WERI-Rb-1 (cell line): ENCODE results near the gene TBC1D16.
"Not testable (repeated sequence)": the region's sequence is repeated elsewhere in the genome, so short reads cannot be mapped to it uniquely, and the experiment has no call there.

ENCODE experiments used
- DNase-seq: peaks from one replicate; pipeline ENCODE4 v3.0.0-alpha.2; 2020
- H3K27ac ChIP-seq: fragments of 250-450 bp; sonication (Bioruptor Pico); 2 replicates; pipeline ENCODE4 v1.5.1; 2020; ENCODE audit warnings: mild to moderate bottlenecking, moderate library complexity
- H3K27me3 ChIP-seq: fragments of 250-450 bp; sonication (Bioruptor Pico); 2 replicates; pipeline ENCODE4 v1.5.1; 2021; ENCODE audit warnings: mild to moderate bottlenecking, low read depth, moderate library complexity; ENCODE audit not compliant: insufficient read depth, severe bottlenecking
- H3K36me3 ChIP-seq: fragments of 250-450 bp; sonication (Bioruptor Pico); 2 replicates; pipeline ENCODE4 v1.5.1; 2020; ENCODE audit warnings: mild to moderate bottlenecking, moderate library complexity
- H3K4me3 ChIP-seq: 2 replicates; pipeline ENCODE4 v1.5.1; 2011; ENCODE audit warnings: low read depth, mild to moderate bottlenecking, control low read depth, low read length
- H3K9me3 ChIP-seq: fragments of 250-450 bp; sonication (Bioruptor Pico); 2 replicates; pipeline ENCODE4 v1.5.1; 2021; ENCODE audit warnings: mild to moderate bottlenecking, moderate library complexity; ENCODE audit not compliant: severe bottlenecking
- CTCF ChIP-seq: IDR thresholded peaks from 2 replicates; pipeline ENCODE4 v1.5.1; 2011; ENCODE audit warnings: low read depth, mild to moderate bottlenecking, control low read depth, inconsistent platforms, low read length

TBC1D16 gene

DNA sequence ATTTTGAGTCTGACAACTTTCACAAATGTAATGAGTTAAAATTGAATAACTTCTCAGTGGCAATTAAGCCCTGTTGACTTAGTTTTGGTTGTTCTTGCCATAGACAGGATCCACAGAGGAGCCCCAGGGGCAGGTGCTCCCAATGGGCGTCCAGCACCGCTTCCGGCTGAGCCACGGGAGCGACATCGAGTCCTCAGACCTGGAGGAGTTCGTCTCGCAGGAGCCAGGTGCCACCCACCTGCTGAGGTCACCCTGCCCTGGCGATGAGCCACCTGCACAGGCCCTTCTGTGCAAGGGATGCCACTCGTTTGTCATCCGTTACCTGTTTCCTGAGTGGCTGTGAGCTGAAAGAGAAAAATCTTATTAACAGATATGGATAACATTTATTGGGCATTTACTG, 11.5 kb upstream of the TBC1D16 start:
- Histone ChIP-seq H3K9me3 (no peaks in the 10 kb centered on the region), H3K36me3 (peaks cover 56% of the 10 kb centered on the region), H3K27ac (no peak overlapping the region), H3K4me3 (no peak overlapping the region), H3K27me3 (no peaks in the 10 kb centered on the region)
- TF ChIP-seq CTCF, result no peak
- no peak for DNase-seq

DNA sequence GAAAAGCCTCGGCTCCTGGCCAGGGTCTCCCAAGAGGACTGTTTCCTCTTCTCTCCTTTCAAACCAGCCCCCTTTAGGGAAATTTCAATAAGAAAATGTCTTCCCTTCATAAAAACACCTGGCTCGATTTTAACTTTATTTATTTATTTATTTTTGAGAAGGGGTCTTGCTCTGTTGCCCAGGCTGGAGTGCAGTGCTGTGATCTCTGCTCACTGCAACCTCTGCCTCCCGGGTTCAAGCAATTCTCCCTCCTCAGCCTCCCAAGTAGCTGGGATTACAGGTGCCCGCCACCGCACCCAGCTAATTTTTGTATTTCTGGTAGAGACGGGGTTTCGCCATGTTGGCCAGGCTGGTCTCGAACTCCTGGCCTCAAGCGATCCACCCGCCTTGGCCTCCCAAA, 11.0 kb upstream of the TBC1D16 start:
- H3K27ac ChIP-seq, H3K4me3 ChIP-seq, H3K27me3 ChIP-seq, DNase-seq, H3K9me3 ChIP-seq: not testable (repeated sequence)
- H3K36me3 ChIP-seq, result peaks cover 57% of the 10 kb centered on the region

- Histone ChIP-seq H3K27me3 (no peaks in the 10 kb centered on the region), H3K27ac (no peak overlapping the region), H3K9me3 (no peaks in the 10 kb centered on the region), H3K36me3 (peaks cover 60% of the 10 kb centered on the region), H3K4me3 (no peak overlapping the region)
- DNase-seq, result no peak
- TF ChIP-seq CTCF, result no peak
Measured at GRCh38 chr17:80045703-80046102, 10.0 kb upstream of the TBC1D16 start.

GRCh38 chr17:80043963-80044362, 8.3 kb upstream of the TBC1D16 start:
- Histone ChIP-seq H3K9me3 (no peaks in the 10 kb centered on the region), H3K27ac (no peak overlapping the region), H3K36me3 (peaks cover 52% of the 10 kb centered on the region), H3K27me3 (no peaks in the 10 kb centered on the region), H3K4me3 (no peak overlapping the region)
- TF ChIP-seq CTCF, result no peak
- DNase-seq, result no peak

- no peaks in the 10 kb centered on the region for H3K9me3 ChIP-seq
- TF ChIP-seq CTCF, result no peak
- H3K4me3 ChIP-seq, result peak overlapping the region; percentile 74
- no peaks in the 10 kb centered on the region for H3K27me3 ChIP-seq
- peak overlapping the region; percentile 93 for H3K27ac ChIP-seq
- H3K36me3 ChIP-seq, result peaks cover 26% of the 10 kb centered on the region
- DNase-seq, result peak; percentile 88
Measured at GRCh38 chr17:80036715-80037477, 1.2 kb upstream of the TBC1D16 start.

DNA sequence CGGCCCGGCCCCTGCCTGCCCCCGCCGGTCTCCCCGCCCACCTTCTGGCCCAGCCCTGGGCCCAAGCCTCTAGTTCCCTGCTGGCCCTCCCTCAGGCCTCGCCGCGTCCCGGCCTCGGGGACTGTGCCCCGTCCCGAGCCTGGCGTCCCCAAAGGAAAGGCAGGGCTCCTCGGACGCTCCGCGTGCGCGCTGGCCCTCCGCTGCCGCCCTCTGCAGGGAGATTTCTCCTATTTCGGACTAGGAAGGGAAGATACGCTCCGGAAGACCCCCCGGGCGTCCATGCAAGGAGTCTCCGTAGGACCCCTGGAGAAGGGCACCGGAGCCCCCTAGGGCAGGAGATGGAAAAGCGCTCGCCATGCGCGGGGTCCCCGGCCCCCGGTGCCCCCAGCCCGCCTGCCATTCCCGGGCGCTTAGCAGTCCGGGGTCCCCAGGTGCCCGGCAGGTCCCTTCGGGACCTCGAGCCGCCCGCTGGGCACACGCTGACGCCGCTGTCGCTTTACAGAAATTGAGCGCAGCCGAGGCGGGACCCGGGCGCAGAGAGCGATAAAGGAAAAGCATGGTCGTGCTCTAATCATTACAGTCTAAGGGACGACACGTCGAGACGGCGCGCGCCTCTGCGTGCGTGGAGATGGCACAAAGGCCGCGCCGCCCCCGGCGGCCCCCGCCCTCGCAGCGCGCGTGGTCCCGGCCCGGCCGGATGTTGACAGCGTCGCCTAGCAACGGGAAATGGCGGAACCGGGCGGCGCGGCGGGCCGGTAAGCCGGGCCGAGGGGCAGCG, 454 bp upstream of the TBC1D16 start, which contains the start of gene CCDC40:
TSS of gene CCDC40 (plus strand) at position 706 of the 778 bp plus-strand sequence. CDS start at position 727, 21 bp downstream.
- TF ChIP-seq CTCF, result 0 out of 2 replicates have a peak, but pooled peaks have one; percentile 3
- no peaks in the 10 kb centered on the region for H3K27me3 ChIP-seq

More for the DNA sequence above, 454 bp upstream of the TBC1D16 start, which contains the start of gene CCDC40:
- Histone ChIP-seq H3K9me3 (no peaks in the 10 kb centered on the region), H3K36me3 (peaks cover 20% of the 10 kb centered on the region), H3K4me3 (peak within 1 kb of the TSS; percentile 74), H3K27ac (peak within 1 kb of the TSS; percentile 93)
- peak; percentile 93 for DNase-seq
